HCT116 (cell line): ENCODE measurements around the gene SYNJ2. TPM values are rescaled to one million over a fixed set of nuclear protein-coding genes. Genes with fewer than 3 reads are reported as not detected.

Source experiments
- ATAC-seq: fragments of 200-7000 bp; cut with Tn5 transposase; 2 replicates; pipeline ENCODE4 v1.9.1; 2020; ENCODE audit warnings: mild to moderate bottlenecking, moderate library complexity
- BruUV-seq: library from RNA; stranded (reverse); fragments of 400-500 nt; replicated peaks from 2 replicates; lab custom pipeline; 2021; lab: Mats Ljungman, UMichigan
- CTCF ChIA-PET: fragments of 300-600 bp; sonication (Branson Sonifier 250); formaldehyde crosslinking; loops from one replicate; lab custom pipeline; 2021; ENCODE audit warnings: antibody characterized with exemption; lab: Charles Lee
- POLR2A ChIA-PET: fragments of 300-600, 350-600 bp; sonication (Branson Sonifier 250); formaldehyde crosslinking; loops from one replicate; lab custom pipeline; 2021; ENCODE audit warnings: antibody characterized with exemption; lab: Charles Lee
- RAD21 ChIA-PET, 2 experiments: fragments of 300-600 bp; sonication (Branson Sonifier 250); formaldehyde crosslinking; loops; one replicate each; lab custom pipeline; 2023; ENCODE audit warnings: low total read pairs in 2 of 2; ENCODE audit not compliant: uncharacterized antibody in 2 of 2, unreplicated experiment in 2 of 2, low non-redundant PET in 1 of 2; lab: Charles Lee
- DNase-seq: peaks from one replicate; pipeline ENCODE4 v3.0.0-alpha.2; 2010; ENCODE audit warnings: low read depth, low spot score
- H2AFZ ChIP-seq: fragments of 200-600 bp; shearing (Covaris generic), sonication (generic); 2 replicates; pipeline ENCODE4 v1.6.1; 2017; ENCODE audit warnings: low read depth, mixed run types, mixed read lengths, antibody characterized with exemption, low read length; ENCODE audit not compliant: poor library complexity, severe bottlenecking
- H3K27ac ChIP-seq: 2 replicates; pipeline ENCODE4 v1.5.1; 2012; ENCODE audit warnings: low read depth, low read length
- H3K27me3 ChIP-seq: fragments of 200-600 bp; sonication (generic); 2 replicates; pipeline ENCODE4 v1.6.1; 2016; ENCODE audit warnings: mixed run types, low read length, mixed read lengths; ENCODE audit not compliant: insufficient read depth
- H3K36me3 ChIP-seq, 2 experiments: fragments of 200-500 bp in 1 of 2; fragments of 200-600 bp in 1 of 2; sonication (Bioruptor generic) in 1 of 2; sonication (generic) in 1 of 2; 2 replicates each; pipeline versions ENCODE4 v1.5.1 to v1.6.1; 2014 to 2016; ENCODE audit warnings: low read length in 2 of 2, inconsistent platforms in 1 of 2, mixed read lengths in 1 of 2, mixed run types in 1 of 2; ENCODE audit not compliant: insufficient read depth in 2 of 2, control insufficient read depth in 1 of 2
- H3K4me1 ChIP-seq, 2 experiments: fragments of 200-600 bp in 1 of 2; sonication (generic) in 1 of 2; 2 replicates each; pipeline versions ENCODE4 v1.5.1 to v1.6.1; 2012 to 2017; ENCODE audit warnings: low read length in 2 of 2, inconsistent platforms in 1 of 2, mild to moderate bottlenecking in 1 of 2, mixed read lengths in 1 of 2, mixed run types in 1 of 2, moderate library complexity in 1 of 2; ENCODE audit not compliant: insufficient read depth in 2 of 2, control insufficient read depth in 1 of 2
- H3K4me2 ChIP-seq: fragments of 200-600 bp; sonication (generic); 2 replicates; pipeline ENCODE4 v1.6.1; 2017; ENCODE audit warnings: mixed run types, low read length, mixed read lengths
- H3K4me3 ChIP-seq, 2 experiments: fragments of 200-600 bp in 1 of 2; sonication (generic) in 1 of 2; replicated peaks in 1 of 2; 2 replicates each; pipeline ENCODE4 v1.5.1; 2011 to 2016; ENCODE audit warnings: low read length in 2 of 2, control low read depth in 1 of 2, low read depth in 1 of 2, mild to moderate bottlenecking in 1 of 2, mixed read lengths in 1 of 2, mixed run types in 1 of 2
- H3K79me2 ChIP-seq: fragments of 200-600 bp; sonication (generic); 2 replicates; pipeline ENCODE4 v1.6.1; 2017; ENCODE audit warnings: mild to moderate bottlenecking, mixed run types, low read length, moderate library complexity, mixed read lengths; ENCODE audit not compliant: insufficient read depth
- H3K9ac ChIP-seq: fragments of 200-600 bp; sonication (generic); 2 replicates; pipeline ENCODE4 v1.6.1; 2016; ENCODE audit warnings: low read length, mixed read lengths
- H3K9me2 ChIP-seq: fragments of 200-600 bp; sonication (generic), shearing (Covaris generic); 2 replicates; pipeline ENCODE4 v1.6.1; 2017; ENCODE audit warnings: mixed run types, mild to moderate bottlenecking, moderate library complexity; ENCODE audit not compliant: insufficient read depth
- H3K9me3 ChIP-seq, 2 experiments: fragments of 200-500 bp in 1 of 2; fragments of 200-600 bp in 1 of 2; sonication (Bioruptor generic) in 1 of 2; sonication (generic) in 1 of 2; 2 replicates each; pipeline ENCODE4 v1.6.1; 2014 to 2017; ENCODE audit warnings: low read length in 2 of 2, mixed read lengths in 2 of 2, inconsistent platforms in 1 of 2, low read depth in 1 of 2, mild to moderate bottlenecking in 1 of 2, mixed run types in 1 of 2, moderate library complexity in 1 of 2; ENCODE audit not compliant: control insufficient read depth in 1 of 2, insufficient read depth in 1 of 2
- H4K20me1 ChIP-seq: fragments of 200-600 bp; sonication (generic), shearing (Covaris generic); 2 replicates; pipeline ENCODE4 v1.6.1; 2017; ENCODE audit warnings: mixed run types, mild to moderate bottlenecking, moderate library complexity; ENCODE audit not compliant: insufficient read depth
- CBX3 ChIP-seq: IDR thresholded peaks from 2 replicates; pipeline ENCODE4 v1.6.1; 2012; ENCODE audit warnings: low read depth
- ELF1 ChIP-seq: IDR thresholded peaks from 2 replicates; pipeline ENCODE4 v1.6.1; 2012; ENCODE audit warnings: low read depth, borderline replicate concordance
- FOSL1 ChIP-seq: IDR thresholded peaks from 2 replicates; pipeline ENCODE4 v1.6.1; 2012; ENCODE audit warnings: low read depth
- SIN3A ChIP-seq: IDR thresholded peaks from 2 replicates; pipeline ENCODE4 v1.6.1; 2012; ENCODE audit warnings: low read depth
- SP1 ChIP-seq: IDR thresholded peaks from 2 replicates; pipeline ENCODE4 v1.6.1; 2012; ENCODE audit warnings: low read depth
- YY1 ChIP-seq: IDR thresholded peaks from 2 replicates; pipeline ENCODE4 v1.6.1; 2011; ENCODE audit warnings: low read length, low read depth, moderate library complexity, mild to moderate bottlenecking; ENCODE audit not compliant: insufficient replicate concordance; ENCODE audit errors: extremely low read depth
- ZFX ChIP-seq: fragments of 450-650 bp; IDR thresholded peaks from 2 replicates; pipeline ENCODE4 v1.6.1; 2017
- ZNF274 ChIP-seq: fragments of 200-500 bp; sonication (Bioruptor generic); IDR thresholded peaks from 2 replicates; pipeline ENCODE4 v1.6.1; 2014; ENCODE audit warnings: mild to moderate bottlenecking, low read depth, low read length, inconsistent platforms
- intact Hi-C: fragments of 100-400 bp; cut with micrococcal nuclease; formaldehyde crosslinking; loops from 2 replicates; pipeline ENCODE4 v1.10.0; 2022
- total RNA-seq: library from RNA; stranded (reverse); gene quantifications from one replicate; pipeline ENCODE4 v1.2.1, GENCODE V29; 2021; ENCODE audit not compliant: unreplicated experiment
- TF ChIP-seq, protein P1 (sequence below): IDR thresholded peaks from 2 replicates; pipeline ENCODE4 v1.6.1; 2011; ENCODE audit warnings: mild to moderate bottlenecking, low read length, moderate library complexity; ENCODE audit not compliant: insufficient replicate concordance; ENCODE audit errors: extremely low read depth
- TF ChIP-seq, protein P2 (sequence below): IDR thresholded peaks from 2 replicates; pipeline ENCODE4 v1.6.1; 2012
- TF ChIP-seq, protein P3 (sequence below): IDR thresholded peaks from 2 replicates; pipeline ENCODE4 v1.6.1; 2012; ENCODE audit warnings: low read depth

Gene SYNJ2
- total RNA-seq, 1 experiment from 2014 or later: 23.9 TPM

DNA sequence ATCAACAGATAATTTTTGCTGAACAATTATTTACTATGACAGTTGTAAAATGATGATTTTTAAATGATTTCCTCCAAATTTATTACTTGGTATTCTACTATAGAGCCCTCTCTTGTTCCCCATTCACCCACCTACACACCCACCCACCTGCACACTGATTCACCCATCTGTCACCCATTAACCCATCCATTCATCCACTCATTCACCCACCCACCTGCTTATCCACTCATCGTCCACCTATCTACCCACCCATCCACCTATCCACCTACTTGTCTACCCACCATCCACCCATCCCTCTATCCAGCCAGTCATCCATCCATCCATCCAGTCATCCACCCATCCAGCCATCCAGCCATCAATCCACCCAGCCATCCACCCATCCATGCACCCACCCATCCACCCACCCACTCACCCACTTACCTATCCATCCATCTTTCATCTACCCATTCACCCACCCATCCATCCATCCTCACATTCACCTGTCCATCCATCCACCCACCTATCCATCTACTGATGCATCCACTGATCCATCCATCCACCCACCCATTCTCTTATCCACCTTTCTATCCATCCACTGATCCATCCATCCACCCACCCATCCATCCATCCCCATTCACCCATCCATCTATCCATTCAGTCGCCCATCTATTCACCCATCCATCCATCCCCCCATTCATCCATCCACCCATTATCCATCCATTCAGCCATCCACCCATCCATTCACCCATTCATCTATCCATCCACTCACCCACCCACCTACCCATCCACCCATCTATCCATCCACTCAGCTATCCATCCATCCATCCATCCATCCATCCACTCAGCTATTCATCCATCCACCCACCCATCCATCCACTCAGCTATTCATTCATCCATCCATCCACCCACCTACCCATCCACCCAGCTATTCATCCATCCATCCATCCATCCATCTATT lies 72.0 kb downstream of the SYNJ2 start:
- no peak for ATAC-seq
- H3K36me3 ChIP-seq: no peaks in the 10 kb centered on the region
- TF ChIP-seq YY1 (no peak), SIN3A (no peak), ZNF274 (no peak), ELF1 (no peak), ZFX (no peak), SP1 (no peak), CBX3 (no peak), FOSL1 (no peak)
- TF ChIP-seq, protein P1, sequence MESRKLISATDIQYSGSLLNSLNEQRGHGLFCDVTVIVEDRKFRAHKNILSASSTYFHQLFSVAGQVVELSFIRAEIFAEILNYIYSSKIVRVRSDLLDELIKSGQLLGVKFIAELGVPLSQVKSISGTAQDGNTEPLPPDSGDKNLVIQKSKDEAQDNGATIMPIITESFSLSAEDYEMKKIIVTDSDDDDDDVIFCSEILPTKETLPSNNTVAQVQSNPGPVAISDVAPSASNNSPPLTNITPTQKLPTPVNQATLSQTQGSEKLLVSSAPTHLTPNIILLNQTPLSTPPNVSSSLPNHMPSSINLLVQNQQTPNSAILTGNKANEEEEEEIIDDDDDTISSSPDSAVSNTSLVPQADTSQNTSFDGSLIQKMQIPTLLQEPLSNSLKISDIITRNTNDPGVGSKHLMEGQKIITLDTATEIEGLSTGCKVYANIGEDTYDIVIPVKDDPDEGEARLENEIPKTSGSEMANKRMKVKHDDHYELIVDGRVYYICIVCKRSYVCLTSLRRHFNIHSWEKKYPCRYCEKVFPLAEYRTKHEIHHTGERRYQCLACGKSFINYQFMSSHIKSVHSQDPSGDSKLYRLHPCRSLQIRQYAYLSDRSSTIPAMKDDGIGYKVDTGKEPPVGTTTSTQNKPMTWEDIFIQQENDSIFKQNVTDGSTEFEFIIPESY: no peak
- TF ChIP-seq, protein P2, sequence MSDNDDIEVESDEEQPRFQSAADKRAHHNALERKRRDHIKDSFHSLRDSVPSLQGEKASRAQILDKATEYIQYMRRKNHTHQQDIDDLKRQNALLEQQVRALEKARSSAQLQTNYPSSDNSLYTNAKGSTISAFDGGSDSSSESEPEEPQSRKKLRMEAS: no peak
- TF ChIP-seq, protein P3, sequence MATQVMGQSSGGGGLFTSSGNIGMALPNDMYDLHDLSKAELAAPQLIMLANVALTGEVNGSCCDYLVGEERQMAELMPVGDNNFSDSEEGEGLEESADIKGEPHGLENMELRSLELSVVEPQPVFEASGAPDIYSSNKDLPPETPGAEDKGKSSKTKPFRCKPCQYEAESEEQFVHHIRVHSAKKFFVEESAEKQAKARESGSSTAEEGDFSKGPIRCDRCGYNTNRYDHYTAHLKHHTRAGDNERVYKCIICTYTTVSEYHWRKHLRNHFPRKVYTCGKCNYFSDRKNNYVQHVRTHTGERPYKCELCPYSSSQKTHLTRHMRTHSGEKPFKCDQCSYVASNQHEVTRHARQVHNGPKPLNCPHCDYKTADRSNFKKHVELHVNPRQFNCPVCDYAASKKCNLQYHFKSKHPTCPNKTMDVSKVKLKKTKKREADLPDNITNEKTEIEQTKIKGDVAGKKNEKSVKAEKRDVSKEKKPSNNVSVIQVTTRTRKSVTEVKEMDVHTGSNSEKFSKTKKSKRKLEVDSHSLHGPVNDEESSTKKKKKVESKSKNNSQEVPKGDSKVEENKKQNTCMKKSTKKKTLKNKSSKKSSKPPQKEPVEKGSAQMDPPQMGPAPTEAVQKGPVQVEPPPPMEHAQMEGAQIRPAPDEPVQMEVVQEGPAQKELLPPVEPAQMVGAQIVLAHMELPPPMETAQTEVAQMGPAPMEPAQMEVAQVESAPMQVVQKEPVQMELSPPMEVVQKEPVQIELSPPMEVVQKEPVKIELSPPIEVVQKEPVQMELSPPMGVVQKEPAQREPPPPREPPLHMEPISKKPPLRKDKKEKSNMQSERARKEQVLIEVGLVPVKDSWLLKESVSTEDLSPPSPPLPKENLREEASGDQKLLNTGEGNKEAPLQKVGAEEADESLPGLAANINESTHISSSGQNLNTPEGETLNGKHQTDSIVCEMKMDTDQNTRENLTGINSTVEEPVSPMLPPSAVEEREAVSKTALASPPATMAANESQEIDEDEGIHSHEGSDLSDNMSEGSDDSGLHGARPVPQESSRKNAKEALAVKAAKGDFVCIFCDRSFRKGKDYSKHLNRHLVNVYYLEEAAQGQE: no peak
- TF ChIP-seq, all 23 proteins: peak for 0
- POLR2A ChIA-PET: no interaction called here
- no peaks in the 10 kb centered on the region for H3K27me3 ChIP-seq
- H3K4me1 ChIP-seq: peaks cover 16 to 31% of the 10 kb centered on the region in 2 experiments
- H3K27ac ChIP-seq: no peak overlapping the region
- no peaks in the 10 kb centered on the region for H4K20me1 ChIP-seq
- intact Hi-C loops: no loop called here
- RAD21 ChIA-PET: no interaction called here
- H2AFZ ChIP-seq: no peak overlapping the region
- DNase-seq: no peak
- no TSS peak for BruUV-seq
- H3K9ac ChIP-seq: no peak overlapping the region
- H3K4me2 ChIP-seq: no peak overlapping the region
- CTCF ChIA-PET: no interaction called here
- no peaks in the 10 kb centered on the region for H3K9me3 ChIP-seq
- no peaks in the 10 kb centered on the region for H3K9me2 ChIP-seq
- no peak overlapping the region for H3K4me3 ChIP-seq
- H3K79me2 ChIP-seq: no peaks in the 10 kb centered on the region; the same call in 1 of the 2 replicates
